Measurements from ENCODE around the gene SPG11.

DNA sequence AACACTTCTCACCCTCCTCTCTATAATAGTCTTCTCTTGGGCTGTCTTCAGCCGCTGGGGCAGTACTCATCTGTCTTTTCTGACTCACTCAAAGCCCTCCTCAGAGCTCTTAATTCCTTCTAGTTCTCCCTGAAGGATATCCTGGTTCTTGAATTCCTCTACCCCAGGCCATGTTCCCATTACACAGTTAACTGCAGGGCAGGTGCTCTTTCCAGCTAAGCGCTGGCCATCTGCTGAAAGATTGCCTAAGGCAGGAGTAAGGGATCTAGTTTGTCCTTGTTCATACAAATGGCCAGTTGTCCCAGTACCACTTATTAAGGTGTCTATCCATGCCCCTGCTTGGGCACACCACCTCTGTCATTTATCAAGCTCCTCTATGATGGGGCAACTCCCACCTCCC, 10.2 kb upstream of the SPG11 start:
- TF ChIP-seq POLR2AphosphoS5 (IDR thresholded peaks at IDR 0.05; ENCODE audit: borderline replicate concordance, low read depth, low read length) (no peak), EZH2 (IDR thresholded peaks at IDR 0.05) (no peak)

Data from SK-N-MC (cell line).